8988T (cell line): ENCODE measurements around the gene MVB12B.
"Not testable (repeated sequence)": the region's sequence is repeated elsewhere in the genome, so short reads cannot be mapped to it uniquely, and the experiment has no call there.

Experiments
- DNase-seq: peaks from one replicate; pipeline ENCODE4 v3.0.0; 2011

Gene MVB12B

GRCh38 chr9:126457175-126457547 is 130.5 kb downstream of the MVB12B start:
- DNase-seq, result no peak

GRCh38 chr9:126457890-126458289 is 131.3 kb downstream of the MVB12B start:
- no peak for DNase-seq

- no peak for DNase-seq
These were observed 132.5 kb downstream of the MVB12B start for GRCh38 chr9:126459126-126459525.

- no peak for DNase-seq
These were observed 132.9 kb downstream of the MVB12B start for GRCh38 chr9:126459546-126459945.

- no peak for DNase-seq
These were observed 133.6 kb downstream of the MVB12B start for GRCh38 chr9:126459965-126460843.

GRCh38 chr9:126461029-126461428 is 134.4 kb downstream of the MVB12B start:
- no peak for DNase-seq

- no peak for DNase-seq
These were observed 135.0 kb downstream of the MVB12B start for GRCh38 chr9:126461608-126462007.

- DNase-seq, result no peak
These were observed 136.0 kb downstream of the MVB12B start for GRCh38 chr9:126462617-126463016.

- DNase-seq, result no peak
These were observed 136.8 kb downstream of the MVB12B start for GRCh38 chr9:126463426-126463825.

GRCh38 chr9:126464694-126465441 is 138.2 kb downstream of the MVB12B start:
- DNase-seq, result no peak

GRCh38 chr9:126465977-126466376 is 139.3 kb downstream of the MVB12B start:
- no peak for DNase-seq

- DNase-seq, result no peak
These were observed 141.7 kb downstream of the MVB12B start for GRCh38 chr9:126468141-126468825.

- no peak for DNase-seq
These were observed 143.8 kb downstream of the MVB12B start for GRCh38 chr9:126470241-126470993.

- no peak for DNase-seq
These were observed 144.5 kb downstream of the MVB12B start for GRCh38 chr9:126471084-126471624.

GRCh38 chr9:126472198-126472947 is 145.7 kb downstream of the MVB12B start:
- no peak for DNase-seq

- no peak for DNase-seq
These were observed 146.3 kb downstream of the MVB12B start for GRCh38 chr9:126472948-126473298.

- no peak for DNase-seq
These were observed 147.7 kb downstream of the MVB12B start for GRCh38 chr9:126474206-126474765.

- DNase-seq, result no peak
These were observed 148.3 kb downstream of the MVB12B start for GRCh38 chr9:126474786-126475485.

GRCh38 chr9:126475933-126476555 is 149.4 kb downstream of the MVB12B start:
- no peak for DNase-seq

GRCh38 chr9:126477432-126477831 is 150.8 kb downstream of the MVB12B start:
- not testable (repeated sequence) for DNase-seq
